ENCODE data around the gene TNKS1BP1.

TNKS1BP1 gene

DNA sequence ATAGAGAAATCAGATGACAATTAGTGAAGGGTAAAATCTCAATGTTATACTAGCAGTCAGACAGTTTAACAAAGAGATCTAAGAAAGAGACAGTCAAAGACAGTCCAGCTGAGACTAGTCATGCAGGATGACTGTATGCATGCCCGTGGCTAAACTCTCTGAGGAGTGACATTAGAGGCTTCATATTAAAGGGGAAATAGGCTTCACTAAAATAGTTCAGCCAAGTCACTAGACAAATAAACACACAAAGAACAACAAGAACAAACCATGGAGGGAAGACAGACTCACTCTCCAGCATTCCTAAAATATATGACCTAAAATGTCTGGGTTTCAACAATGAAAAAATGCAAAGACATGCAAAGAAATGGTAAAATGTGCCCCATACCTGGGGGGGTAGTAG lies 69.1 kb downstream of the TNKS1BP1 start:
- no peak for DNase-seq (ENCODE audit: low spot score)

DNA sequence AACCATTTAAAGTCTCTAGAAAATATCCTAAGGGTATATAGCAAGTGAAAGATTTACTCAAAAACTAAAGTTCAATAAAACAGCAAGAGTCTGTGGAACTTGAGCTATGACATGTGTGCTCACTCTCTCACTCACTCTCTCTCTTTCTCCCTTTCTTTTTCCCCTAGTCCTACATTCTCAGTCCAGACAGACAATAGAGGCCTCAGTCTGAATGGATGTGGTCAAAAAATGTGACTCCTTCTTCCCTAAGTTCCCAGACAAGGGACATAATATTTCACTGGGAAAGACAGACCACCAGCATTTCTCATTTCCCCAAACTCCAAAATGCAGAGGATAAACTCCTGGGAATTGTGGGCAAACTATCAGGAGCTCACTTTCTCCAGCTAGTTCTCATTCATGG lies 70.1 kb downstream of the TNKS1BP1 start:
- DNase-seq (ENCODE audit: low spot score), result no peak

- no peak for DNase-seq (ENCODE audit: low spot score)
Observed at GRCh38 chr11:57251491-57252104, 73.2 kb downstream of the TNKS1BP1 start.

- no peak for DNase-seq (ENCODE audit: low spot score)
Observed at GRCh38 chr11:57251037-57251436, 73.7 kb downstream of the TNKS1BP1 start.

Data from NAMALWA (cell line).